WTC11 (cell line): Measurements from ENCODE around the gene PITHD1. TPM values are rescaled to one million over a fixed set of nuclear protein-coding genes. Genes with fewer than 3 reads are reported as not detected.

Source experiments
- CBFB ChIP-seq: sonication (generic); formaldehyde crosslinking; IDR thresholded peaks from 2 replicates; pipeline ENCODE4 v1.8.1; 2022; ENCODE audit warnings: mild to moderate bottlenecking, low read depth, missing genetic modification reagents
- ETV6 ChIP-seq: sonication (generic); formaldehyde crosslinking; IDR thresholded peaks from 2 replicates; pipeline ENCODE4 v1.8.1; 2022; ENCODE audit warnings: mild to moderate bottlenecking, missing genetic modification reagents
- FOXP1 ChIP-seq: sonication (generic); formaldehyde crosslinking; IDR thresholded peaks from 2 replicates; pipeline ENCODE4 v1.8.0; 2022; ENCODE audit warnings: missing genetic modification reagents, mild to moderate bottlenecking, moderate library complexity, borderline replicate concordance
- GTF2I ChIP-seq: fragments of 250-450 bp; sonication (Bioruptor Pico); conservative IDR thresholded peaks from 2 replicates; pipeline ENCODE4 v1.4.0; 2021; ENCODE audit warnings: mild to moderate bottlenecking
- HMGA2 ChIP-seq: fragments of 250-450 bp; sonication (Bioruptor Pico); IDR thresholded peaks from 2 replicates; pipeline ENCODE4 v1.4.0; 2021; ENCODE audit warnings: mild to moderate bottlenecking, moderate library complexity
- IRF2 ChIP-seq: sonication (generic); formaldehyde crosslinking; IDR thresholded peaks from 2 replicates; pipeline ENCODE4 v1.8.0; 2022; ENCODE audit warnings: low read depth, missing genetic modification reagents, borderline replicate concordance
- JAZF1 ChIP-seq: fragments of 250-450 bp; sonication (Bioruptor Pico); IDR thresholded peaks from 2 replicates; pipeline ENCODE4 v1.9.0; 2021; ENCODE audit warnings: moderate library complexity, mild to moderate bottlenecking, inconsistent platforms
- JUN ChIP-seq: sonication (generic); formaldehyde crosslinking; IDR thresholded peaks from 2 replicates; pipeline ENCODE4 v1.8.0; 2023; ENCODE audit warnings: mild to moderate bottlenecking, missing genetic modification reagents
- NR1H2 ChIP-seq: sonication (generic); formaldehyde crosslinking; IDR thresholded peaks from 2 replicates; pipeline ENCODE4 v1.9.0; 2021; ENCODE audit warnings: mild to moderate bottlenecking, moderate library complexity, missing genetic modification reagents
- NR3C1 ChIP-seq: sonication (generic); formaldehyde crosslinking; conservative IDR thresholded peaks from 2 replicates; pipeline ENCODE4 v1.8.1; 2023; ENCODE audit warnings: low read depth, mild to moderate bottlenecking, missing genetic modification reagents
- TCF7 ChIP-seq: sonication (generic); formaldehyde crosslinking; IDR thresholded peaks from 2 replicates; pipeline ENCODE4 v1.8.0; 2022; ENCODE audit warnings: mild to moderate bottlenecking, low read depth, missing genetic modification reagents, moderate library complexity
- TEAD4 ChIP-seq: sonication (generic); formaldehyde crosslinking; IDR thresholded peaks from 2 replicates; pipeline ENCODE4 v1.8.0; 2022; ENCODE audit warnings: mild to moderate bottlenecking, missing genetic modification reagents
- ZNF138 ChIP-seq: sonication (generic); formaldehyde crosslinking; conservative IDR thresholded peaks from 2 replicates; pipeline ENCODE4 v1.8.1; 2022; ENCODE audit warnings: mild to moderate bottlenecking, moderate library complexity, missing genetic modification reagents
- ZNF416 ChIP-seq: fragments of 250-450 bp; sonication (Bioruptor Pico); IDR thresholded peaks from 2 replicates; pipeline ENCODE4 v1.9.0; 2021; ENCODE audit warnings: mild to moderate bottlenecking, inconsistent platforms
- total RNA-seq: library from RNA; stranded (reverse); gene quantifications from 3 replicates; pipeline ENCODE4 v1.2.3, GENCODE V29; 2021
- TF ChIP-seq, protein P1 (sequence below): sonication (generic); formaldehyde crosslinking; IDR thresholded peaks from 2 replicates; pipeline ENCODE4 v1.8.0; 2022; ENCODE audit warnings: missing genetic modification reagents
- TF ChIP-seq, protein P2 (sequence below): sonication (generic); formaldehyde crosslinking; IDR thresholded peaks from 2 replicates; pipeline ENCODE4 v1.8.1; 2022; ENCODE audit warnings: mild to moderate bottlenecking, missing genetic modification reagents, moderate library complexity, borderline replicate concordance
- TF ChIP-seq, protein P3 (sequence below): sonication (generic); formaldehyde crosslinking; IDR thresholded peaks from 2 replicates; pipeline ENCODE4 v1.8.1; 2022; ENCODE audit warnings: low read depth, missing genetic modification reagents, borderline replicate concordance
- TF ChIP-seq, protein P4 (sequence below): sonication (generic); formaldehyde crosslinking; IDR thresholded peaks from 2 replicates; pipeline ENCODE4 v1.8.0; 2022; ENCODE audit warnings: mild to moderate bottlenecking, missing genetic modification reagents
- TF ChIP-seq, protein P5 (sequence below): fragments of 250-450 bp; sonication (Bioruptor Pico); IDR thresholded peaks from 2 replicates; pipeline ENCODE4 v1.9.0; 2021; ENCODE audit warnings: mild to moderate bottlenecking
- TF ChIP-seq, protein P6 (sequence below): sonication (generic); formaldehyde crosslinking; IDR thresholded peaks from 2 replicates; pipeline ENCODE4 v1.8.1; 2023; ENCODE audit warnings: mild to moderate bottlenecking, missing genetic modification reagents, borderline replicate concordance
- TF ChIP-seq, protein P7 (sequence below): fragments of 250-450 bp; sonication (Bioruptor Pico); IDR thresholded peaks from 2 replicates; pipeline ENCODE4 v1.9.0; 2021; ENCODE audit warnings: mild to moderate bottlenecking, borderline replicate concordance

The PITHD1 gene
- total RNA-seq, 1 experiment from 2014 or later = 66.2 TPM

DNA sequence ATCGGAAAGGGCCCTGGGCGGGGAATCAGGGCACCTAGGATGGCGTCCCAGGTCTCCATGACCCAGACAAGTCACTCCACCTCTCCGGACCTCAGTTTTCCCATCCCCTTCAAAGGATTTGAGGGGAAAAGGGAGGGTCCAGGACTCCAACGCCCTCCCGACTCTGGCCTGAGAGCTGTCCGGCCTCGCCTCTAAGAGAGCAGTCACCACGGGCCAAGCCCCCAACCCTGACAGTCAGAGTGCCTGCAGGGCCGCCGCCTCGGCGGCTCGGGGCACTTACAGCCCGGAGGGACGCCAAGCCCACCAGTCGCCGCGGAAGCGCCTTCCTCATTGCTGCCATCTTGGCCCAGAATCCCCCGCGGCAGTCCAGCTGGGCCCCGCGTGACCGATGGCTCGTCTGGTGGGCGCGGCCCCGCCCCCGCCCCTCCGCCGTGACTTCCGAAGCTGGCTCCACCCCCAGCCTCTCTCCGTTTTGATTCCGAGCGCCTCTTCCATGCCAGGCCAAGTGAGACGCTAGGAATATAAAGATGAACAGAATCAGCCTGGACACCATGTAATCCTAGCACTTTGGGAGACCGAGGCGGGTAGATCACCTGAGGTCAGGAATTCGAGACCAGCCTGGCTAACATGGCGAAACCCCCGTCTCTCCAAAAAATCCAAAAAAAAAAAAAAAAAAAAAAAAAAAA is 47.0 kb downstream of the PITHD1 start, which contains the start of gene HMGCL (continued):
- TF ChIP-seq IRF2 (CRISPR knock-in tag) (no peak), ZNF416 (peak; percentile 75; the same call in 1 of the 2 replicates), ZNF138 (CRISPR knock-in tag) (no peak), JUN (CRISPR knock-in tag) (0 out of 2 replicates have a peak, but pooled peaks have one; percentile 19), TEAD4 (CRISPR knock-in tag) (no peak), HMGA2 (no peak), NR3C1 (no peak), TCF7 (CRISPR knock-in tag) (no peak), JAZF1 (CRISPR knock-in tag) (no peak), CBFB (CRISPR knock-in tag) (no peak), GTF2I (CRISPR knock-in tag) (no peak), FOXP1 (peak; percentile 41; the same call in 1 of the 2 replicates), ETV6 (CRISPR knock-in tag) (peak; percentile 67; the same call in 1 of the 2 replicates), NR1H2 (CRISPR knock-in tag) (no peak)
- TF ChIP-seq, protein P1, sequence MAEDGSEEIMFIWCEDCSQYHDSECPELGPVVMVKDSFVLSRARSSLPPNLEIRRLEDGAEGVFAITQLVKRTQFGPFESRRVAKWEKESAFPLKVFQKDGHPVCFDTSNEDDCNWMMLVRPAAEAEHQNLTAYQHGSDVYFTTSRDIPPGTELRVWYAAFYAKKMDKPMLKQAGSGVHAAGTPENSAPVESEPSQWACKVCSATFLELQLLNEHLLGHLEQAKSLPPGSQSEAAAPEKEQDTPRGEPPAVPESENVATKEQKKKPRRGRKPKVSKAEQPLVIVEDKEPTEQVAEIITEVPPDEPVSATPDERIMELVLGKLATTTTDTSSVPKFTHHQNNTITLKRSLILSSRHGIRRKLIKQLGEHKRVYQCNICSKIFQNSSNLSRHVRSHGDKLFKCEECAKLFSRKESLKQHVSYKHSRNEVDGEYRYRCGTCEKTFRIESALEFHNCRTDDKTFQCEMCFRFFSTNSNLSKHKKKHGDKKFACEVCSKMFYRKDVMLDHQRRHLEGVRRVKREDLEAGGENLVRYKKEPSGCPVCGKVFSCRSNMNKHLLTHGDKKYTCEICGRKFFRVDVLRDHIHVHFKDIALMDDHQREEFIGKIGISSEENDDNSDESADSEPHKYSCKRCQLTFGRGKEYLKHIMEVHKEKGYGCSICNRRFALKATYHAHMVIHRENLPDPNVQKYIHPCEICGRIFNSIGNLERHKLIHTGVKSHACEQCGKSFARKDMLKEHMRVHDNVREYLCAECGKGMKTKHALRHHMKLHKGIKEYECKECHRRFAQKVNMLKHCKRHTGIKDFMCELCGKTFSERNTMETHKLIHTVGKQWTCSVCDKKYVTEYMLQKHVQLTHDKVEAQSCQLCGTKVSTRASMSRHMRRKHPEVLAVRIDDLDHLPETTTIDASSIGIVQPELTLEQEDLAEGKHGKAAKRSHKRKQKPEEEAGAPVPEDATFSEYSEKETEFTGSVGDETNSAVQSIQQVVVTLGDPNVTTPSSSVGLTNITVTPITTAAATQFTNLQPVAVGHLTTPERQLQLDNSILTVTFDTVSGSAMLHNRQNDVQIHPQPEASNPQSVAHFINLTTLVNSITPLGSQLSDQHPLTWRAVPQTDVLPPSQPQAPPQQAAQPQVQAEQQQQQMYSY = no peak
- TF ChIP-seq, protein P2, sequence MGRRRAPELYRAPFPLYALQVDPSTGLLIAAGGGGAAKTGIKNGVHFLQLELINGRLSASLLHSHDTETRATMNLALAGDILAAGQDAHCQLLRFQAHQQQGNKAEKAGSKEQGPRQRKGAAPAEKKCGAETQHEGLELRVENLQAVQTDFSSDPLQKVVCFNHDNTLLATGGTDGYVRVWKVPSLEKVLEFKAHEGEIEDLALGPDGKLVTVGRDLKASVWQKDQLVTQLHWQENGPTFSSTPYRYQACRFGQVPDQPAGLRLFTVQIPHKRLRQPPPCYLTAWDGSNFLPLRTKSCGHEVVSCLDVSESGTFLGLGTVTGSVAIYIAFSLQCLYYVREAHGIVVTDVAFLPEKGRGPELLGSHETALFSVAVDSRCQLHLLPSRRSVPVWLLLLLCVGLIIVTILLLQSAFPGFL (CRISPR knock-in tag) = 0 out of 2 replicates have a peak, but pooled peaks have one; percentile 24
- TF ChIP-seq, protein P3, sequence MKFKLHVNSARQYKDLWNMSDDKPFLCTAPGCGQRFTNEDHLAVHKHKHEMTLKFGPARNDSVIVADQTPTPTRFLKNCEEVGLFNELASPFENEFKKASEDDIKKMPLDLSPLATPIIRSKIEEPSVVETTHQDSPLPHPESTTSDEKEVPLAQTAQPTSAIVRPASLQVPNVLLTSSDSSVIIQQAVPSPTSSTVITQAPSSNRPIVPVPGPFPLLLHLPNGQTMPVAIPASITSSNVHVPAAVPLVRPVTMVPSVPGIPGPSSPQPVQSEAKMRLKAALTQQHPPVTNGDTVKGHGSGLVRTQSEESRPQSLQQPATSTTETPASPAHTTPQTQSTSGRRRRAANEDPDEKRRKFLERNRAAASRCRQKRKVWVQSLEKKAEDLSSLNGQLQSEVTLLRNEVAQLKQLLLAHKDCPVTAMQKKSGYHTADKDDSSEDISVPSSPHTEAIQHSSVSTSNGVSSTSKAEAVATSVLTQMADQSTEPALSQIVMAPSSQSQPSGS = no peak
- TF ChIP-seq, protein P4, sequence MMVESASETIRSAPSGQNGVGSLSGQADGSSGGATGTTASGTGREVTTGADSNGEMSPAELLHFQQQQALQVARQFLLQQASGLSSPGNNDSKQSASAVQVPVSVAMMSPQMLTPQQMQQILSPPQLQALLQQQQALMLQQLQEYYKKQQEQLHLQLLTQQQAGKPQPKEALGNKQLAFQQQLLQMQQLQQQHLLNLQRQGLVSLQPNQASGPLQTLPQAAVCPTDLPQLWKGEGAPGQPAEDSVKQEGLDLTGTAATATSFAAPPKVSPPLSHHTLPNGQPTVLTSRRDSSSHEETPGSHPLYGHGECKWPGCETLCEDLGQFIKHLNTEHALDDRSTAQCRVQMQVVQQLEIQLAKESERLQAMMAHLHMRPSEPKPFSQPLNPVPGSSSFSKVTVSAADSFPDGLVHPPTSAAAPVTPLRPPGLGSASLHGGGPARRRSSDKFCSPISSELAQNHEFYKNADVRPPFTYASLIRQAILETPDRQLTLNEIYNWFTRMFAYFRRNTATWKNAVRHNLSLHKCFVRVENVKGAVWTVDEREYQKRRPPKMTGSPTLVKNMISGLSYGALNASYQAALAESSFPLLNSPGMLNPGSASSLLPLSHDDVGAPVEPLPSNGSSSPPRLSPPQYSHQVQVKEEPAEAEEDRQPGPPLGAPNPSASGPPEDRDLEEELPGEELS = peak; percentile 42; the same call in 1 of the 2 replicates
- TF ChIP-seq, protein P5, sequence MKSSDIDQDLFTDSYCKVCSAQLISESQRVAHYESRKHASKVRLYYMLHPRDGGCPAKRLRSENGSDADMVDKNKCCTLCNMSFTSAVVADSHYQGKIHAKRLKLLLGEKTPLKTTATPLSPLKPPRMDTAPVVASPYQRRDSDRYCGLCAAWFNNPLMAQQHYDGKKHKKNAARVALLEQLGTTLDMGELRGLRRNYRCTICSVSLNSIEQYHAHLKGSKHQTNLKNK (CRISPR knock-in tag) = no peak
- TF ChIP-seq, protein P6, sequence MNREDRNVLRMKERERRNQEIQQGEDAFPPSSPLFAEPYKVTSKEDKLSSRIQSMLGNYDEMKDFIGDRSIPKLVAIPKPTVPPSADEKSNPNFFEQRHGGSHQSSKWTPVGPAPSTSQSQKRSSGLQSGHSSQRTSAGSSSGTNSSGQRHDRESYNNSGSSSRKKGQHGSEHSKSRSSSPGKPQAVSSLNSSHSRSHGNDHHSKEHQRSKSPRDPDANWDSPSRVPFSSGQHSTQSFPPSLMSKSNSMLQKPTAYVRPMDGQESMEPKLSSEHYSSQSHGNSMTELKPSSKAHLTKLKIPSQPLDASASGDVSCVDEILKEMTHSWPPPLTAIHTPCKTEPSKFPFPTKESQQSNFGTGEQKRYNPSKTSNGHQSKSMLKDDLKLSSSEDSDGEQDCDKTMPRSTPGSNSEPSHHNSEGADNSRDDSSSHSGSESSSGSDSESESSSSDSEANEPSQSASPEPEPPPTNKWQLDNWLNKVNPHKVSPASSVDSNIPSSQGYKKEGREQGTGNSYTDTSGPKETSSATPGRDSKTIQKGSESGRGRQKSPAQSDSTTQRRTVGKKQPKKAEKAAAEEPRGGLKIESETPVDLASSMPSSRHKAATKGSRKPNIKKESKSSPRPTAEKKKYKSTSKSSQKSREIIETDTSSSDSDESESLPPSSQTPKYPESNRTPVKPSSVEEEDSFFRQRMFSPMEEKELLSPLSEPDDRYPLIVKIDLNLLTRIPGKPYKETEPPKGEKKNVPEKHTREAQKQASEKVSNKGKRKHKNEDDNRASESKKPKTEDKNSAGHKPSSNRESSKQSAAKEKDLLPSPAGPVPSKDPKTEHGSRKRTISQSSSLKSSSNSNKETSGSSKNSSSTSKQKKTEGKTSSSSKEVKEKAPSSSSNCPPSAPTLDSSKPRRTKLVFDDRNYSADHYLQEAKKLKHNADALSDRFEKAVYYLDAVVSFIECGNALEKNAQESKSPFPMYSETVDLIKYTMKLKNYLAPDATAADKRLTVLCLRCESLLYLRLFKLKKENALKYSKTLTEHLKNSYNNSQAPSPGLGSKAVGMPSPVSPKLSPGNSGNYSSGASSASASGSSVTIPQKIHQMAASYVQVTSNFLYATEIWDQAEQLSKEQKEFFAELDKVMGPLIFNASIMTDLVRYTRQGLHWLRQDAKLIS = no peak
- TF ChIP-seq, protein P7, sequence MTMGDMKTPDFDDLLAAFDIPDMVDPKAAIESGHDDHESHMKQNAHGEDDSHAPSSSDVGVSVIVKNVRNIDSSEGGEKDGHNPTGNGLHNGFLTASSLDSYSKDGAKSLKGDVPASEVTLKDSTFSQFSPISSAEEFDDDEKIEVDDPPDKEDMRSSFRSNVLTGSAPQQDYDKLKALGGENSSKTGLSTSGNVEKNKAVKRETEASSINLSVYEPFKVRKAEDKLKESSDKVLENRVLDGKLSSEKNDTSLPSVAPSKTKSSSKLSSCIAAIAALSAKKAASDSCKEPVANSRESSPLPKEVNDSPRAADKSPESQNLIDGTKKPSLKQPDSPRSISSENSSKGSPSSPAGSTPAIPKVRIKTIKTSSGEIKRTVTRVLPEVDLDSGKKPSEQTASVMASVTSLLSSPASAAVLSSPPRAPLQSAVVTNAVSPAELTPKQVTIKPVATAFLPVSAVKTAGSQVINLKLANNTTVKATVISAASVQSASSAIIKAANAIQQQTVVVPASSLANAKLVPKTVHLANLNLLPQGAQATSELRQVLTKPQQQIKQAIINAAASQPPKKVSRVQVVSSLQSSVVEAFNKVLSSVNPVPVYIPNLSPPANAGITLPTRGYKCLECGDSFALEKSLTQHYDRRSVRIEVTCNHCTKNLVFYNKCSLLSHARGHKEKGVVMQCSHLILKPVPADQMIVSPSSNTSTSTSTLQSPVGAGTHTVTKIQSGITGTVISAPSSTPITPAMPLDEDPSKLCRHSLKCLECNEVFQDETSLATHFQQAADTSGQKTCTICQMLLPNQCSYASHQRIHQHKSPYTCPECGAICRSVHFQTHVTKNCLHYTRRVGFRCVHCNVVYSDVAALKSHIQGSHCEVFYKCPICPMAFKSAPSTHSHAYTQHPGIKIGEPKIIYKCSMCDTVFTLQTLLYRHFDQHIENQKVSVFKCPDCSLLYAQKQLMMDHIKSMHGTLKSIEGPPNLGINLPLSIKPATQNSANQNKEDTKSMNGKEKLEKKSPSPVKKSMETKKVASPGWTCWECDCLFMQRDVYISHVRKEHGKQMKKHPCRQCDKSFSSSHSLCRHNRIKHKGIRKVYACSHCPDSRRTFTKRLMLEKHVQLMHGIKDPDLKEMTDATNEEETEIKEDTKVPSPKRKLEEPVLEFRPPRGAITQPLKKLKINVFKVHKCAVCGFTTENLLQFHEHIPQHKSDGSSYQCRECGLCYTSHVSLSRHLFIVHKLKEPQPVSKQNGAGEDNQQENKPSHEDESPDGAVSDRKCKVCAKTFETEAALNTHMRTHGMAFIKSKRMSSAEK = no peak
